ENCODE measurements around the gene CREBZF. TPM values are rescaled to one million over a fixed set of nuclear protein-coding genes. Genes with fewer than 3 reads are reported as not detected.

CREBZF gene
- total and polyA plus RNA-seq, 2 experiments from 2014 or later, result 34.8 to 82.2 TPM

GRCh38 chr11:85628771-85629341 is 36.1 kb downstream of the CREBZF start:
- H3F3A ChIP-seq (replicated peaks; ENCODE audit: low read depth), result peaks cover 9% of the 10 kb centered on the region; the same call in 1 of the 2 replicates
- no peaks in the 10 kb centered on the region; the same call in none of the 2 replicates for H4K20me1 ChIP-seq (replicated peaks; ENCODE audit: insufficient read depth)
- no peaks in the 10 kb centered on the region for H3K27me3 ChIP-seq (ENCODE audit: insufficient read depth)
- H2AFZ ChIP-seq, result peak overlapping the region; percentile 12; the same call in 1 of the 2 replicates
- H3K27me3 Mint-ChIP-seq (ENCODE audit: insufficient read depth, low read depth, poor library complexity), result no peaks in the 10 kb centered on the region
- peaks cover 17% of the 10 kb centered on the region; the same call in 1 of the 2 replicates for H3K4me1 ChIP-seq (ENCODE audit: insufficient read depth)
- peak overlapping the region; percentile 81 for H3K4me2 ChIP-seq
- peaks cover 21% of the 10 kb centered on the region for H3K4me1 Mint-ChIP-seq
- no peak; the same call in 2 of the 3 replicates for ATAC-seq
- peak overlapping the region; percentile 93 for H3K27ac Mint-ChIP-seq
- H3K36me3 ChIP-seq (ENCODE audit: insufficient read depth), result peaks cover 17% of the 10 kb centered on the region; the same call in 1 of the 2 replicates
- no peaks in the 10 kb centered on the region; the same call in 2 of the 3 replicates for H3K9me3 Mint-ChIP-seq
- peaks cover 25% of the 10 kb centered on the region; the same call in 2 of the 3 replicates for H3K36me3 Mint-ChIP-seq (ENCODE audit: low read depth)
- peak; percentile 8 for DNase-seq (ENCODE audit: low spot score)
- no peak for TF ChIP-seq STAT1 (IDR thresholded peaks at IDR 0.05; ENCODE audit: unreplicated experiment)
- no peak for TF ChIP-seq NANOG (IDR thresholded peaks at IDR 0.05; ENCODE audit: borderline replicate concordance)
- TF ChIP-seq ETS1 (IDR thresholded peaks at IDR 0.05), result no peak
- no peak for TF ChIP-seq ZNF331 (CRISPR knock-in tag; IDR thresholded peaks at IDR 0.05; ENCODE audit: low read depth)
- no peak for TF ChIP-seq EZH2phosphoT487 (IDR thresholded peaks at IDR 0.05; ENCODE audit: unreplicated experiment)
- no peak for TF ChIP-seq POLR2AphosphoS5 (IDR thresholded peaks at IDR 0.05; ENCODE audit: low read depth)
- no peaks in the 10 kb centered on the region for H3K9me2 ChIP-seq (ENCODE audit: insufficient read depth)
- peak overlapping the region; percentile 71 for H3K4me3 ChIP-seq
- peaks cover 54% of the 10 kb centered on the region for H3K79me2 ChIP-seq (replicated peaks; ENCODE audit: insufficient read depth)
- peak overlapping the region; percentile 57; the same call in 1 of the 2 replicates for H3K27ac ChIP-seq (ENCODE audit: low read depth)
- H3K4me3 Mint-ChIP-seq, result peak overlapping the region; percentile 93

- Histone ChIP-seq H3F3A (replicated peaks; ENCODE audit: low read depth) (peaks cover 9% of the 10 kb centered on the region; the same call in 1 of the 2 replicates), H3K79me2 (replicated peaks; ENCODE audit: insufficient read depth) (peaks cover 47% of the 10 kb centered on the region), H2AFZ (peak within 1 kb of the TSS; percentile 95), H3K27me3 (ENCODE audit: insufficient read depth) (no peaks in the 10 kb centered on the region), H3K4me3 (peak within 1 kb of the TSS; percentile 71), H3K27ac (ENCODE audit: low read depth) (peak within 1 kb of the TSS; percentile 88), H3K36me3 (ENCODE audit: insufficient read depth) (peaks cover 17% of the 10 kb centered on the region; the same call in 1 of the 2 replicates), H4K20me1 (replicated peaks; ENCODE audit: insufficient read depth) (no peaks in the 10 kb centered on the region; the same call in 1 of the 2 replicates), H3K9me2 (ENCODE audit: insufficient read depth) (no peaks in the 10 kb centered on the region), H3K4me2 (peak within 1 kb of the TSS; percentile 94), H3K4me1 (ENCODE audit: insufficient read depth) (peaks cover 17% of the 10 kb centered on the region; the same call in 1 of the 2 replicates)
- no peaks in the 10 kb centered on the region; the same call in 2 of the 3 replicates for H3K9me3 Mint-ChIP-seq
- ATAC-seq (peak; percentile 98), DNase-seq (ENCODE audit: low spot score) (peak; percentile 100)
- peak within 1 kb of the TSS; percentile 93 for H3K4me3 Mint-ChIP-seq
- peaks cover 20% of the 10 kb centered on the region; the same call in 2 of the 3 replicates for H3K36me3 Mint-ChIP-seq (ENCODE audit: low read depth)
- H3K27me3 Mint-ChIP-seq (ENCODE audit: insufficient read depth, low read depth, poor library complexity), result no peaks in the 10 kb centered on the region
- H3K4me1 Mint-ChIP-seq, result peaks cover 21% of the 10 kb centered on the region
- peak within 1 kb of the TSS; percentile 96 for H3K27ac Mint-ChIP-seq
- TF ChIP-seq STAT1 (IDR thresholded peaks at IDR 0.05; ENCODE audit: unreplicated experiment), result no peak
- no peak for TF ChIP-seq ZNF462 (CRISPR knock-in tag; IDR thresholded peaks at IDR 0.05)
- no peak for TF ChIP-seq EZH2 (IDR thresholded peaks at IDR 0.05; ENCODE audit: low read depth, unreplicated experiment)
- no peak for TF ChIP-seq JUNB (IDR thresholded peaks at IDR 0.05; ENCODE audit: unreplicated experiment)
- no peak for TF ChIP-seq NANOG (IDR thresholded peaks at IDR 0.05; ENCODE audit: borderline replicate concordance)
- no peak for TF ChIP-seq ZNF331 (CRISPR knock-in tag; IDR thresholded peaks at IDR 0.05; ENCODE audit: low read depth)
- TF ChIP-seq POLR2AphosphoS5 (IDR thresholded peaks at IDR 0.05; ENCODE audit: low read depth), result peak; percentile 99
- no peak for TF ChIP-seq EZH2phosphoT487 (IDR thresholded peaks at IDR 0.05; ENCODE audit: unreplicated experiment)
- peak; percentile 60; the same call in 1 of the 2 replicates for TF ChIP-seq ETS1 (IDR thresholded peaks at IDR 0.05)
- TF ChIP-seq ZNF114 (CRISPR knock-in tag; IDR thresholded peaks at IDR 0.05), result no peak
These were observed 36.7 kb downstream of the CREBZF start, which contains the start of gene TMEM126B for GRCh38 chr11:85627998-85628770. Gene TMEM126B (plus strand): TSS chr11:85628593. CDS start chr11:85628608, 15 bp downstream.

All from GM23338 (cell line).